ENCODE measurements around the gene PGK2.

The PGK2 gene

GRCh38 chr6:49736017-49736508 is 51.0 kb downstream of the PGK2 start:
- DNase-seq (ENCODE audit: low spot score) = peak; percentile 61

All from hematopoietic multipotent progenitor cell treated with erythropoietin and hydrocortisone succinate and interleukin-3 and kit ligand, for 17 days (in vitro differentiated cells).